ENCODE results near the gene CEMIP2.

The CEMIP2 gene

GRCh38 chr9:71772726-71773125 is 4.4 kb upstream of the CEMIP2 start:
- DNase-seq: no peak

DNA sequence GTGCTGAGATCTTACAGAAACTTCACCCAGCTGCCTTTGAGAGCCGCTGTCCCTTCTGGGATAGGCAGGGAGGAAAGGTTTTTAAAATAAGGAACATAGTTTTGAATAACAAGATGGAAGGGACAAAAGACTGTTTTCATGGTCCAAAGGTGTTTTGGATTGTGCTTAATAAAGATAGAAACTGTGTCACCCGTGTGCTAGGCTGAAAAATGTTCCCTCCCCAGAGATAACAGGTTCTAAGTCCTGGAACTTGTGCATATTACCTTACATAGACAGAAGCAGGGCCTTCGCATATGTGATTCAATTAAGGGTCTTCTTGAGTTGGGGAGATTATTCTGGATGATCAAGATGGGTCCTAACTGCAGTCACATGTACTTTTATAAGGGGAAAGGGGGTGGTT is 1.9 kb upstream of the CEMIP2 start:
- no peak for DNase-seq

- peak; percentile 81 for DNase-seq
These were observed 1.2 kb upstream of the CEMIP2 start for GRCh38 chr9:71769175-71770161.

DNA sequence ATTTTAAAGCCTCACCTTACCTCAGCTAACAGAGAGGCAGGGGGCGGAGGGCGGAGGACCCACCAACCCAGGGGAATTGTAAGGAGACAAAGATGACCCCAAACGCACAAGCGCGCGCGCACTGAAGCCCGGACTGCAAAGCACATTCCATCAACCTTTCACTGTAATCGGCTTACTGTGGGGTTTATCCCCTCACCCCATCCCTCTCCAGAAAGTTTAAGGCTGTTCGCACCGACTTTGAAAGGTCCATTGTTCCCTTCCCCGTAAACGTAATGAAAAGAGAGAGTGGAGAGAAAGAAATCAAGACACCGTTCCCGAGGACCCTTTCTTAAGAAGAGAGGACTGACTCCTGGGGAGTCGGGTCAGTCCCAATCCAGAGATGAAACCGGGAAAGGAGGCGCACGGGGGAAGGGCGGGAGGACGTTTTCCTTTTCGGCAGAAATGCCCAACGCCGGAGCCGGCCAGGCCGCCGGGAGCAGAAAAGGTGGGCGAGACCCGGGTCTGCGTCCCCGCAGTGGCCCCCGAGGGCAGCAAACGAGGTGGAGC is 464 bp downstream of the CEMIP2 start:
- peak; percentile 65 for DNase-seq

DNA sequence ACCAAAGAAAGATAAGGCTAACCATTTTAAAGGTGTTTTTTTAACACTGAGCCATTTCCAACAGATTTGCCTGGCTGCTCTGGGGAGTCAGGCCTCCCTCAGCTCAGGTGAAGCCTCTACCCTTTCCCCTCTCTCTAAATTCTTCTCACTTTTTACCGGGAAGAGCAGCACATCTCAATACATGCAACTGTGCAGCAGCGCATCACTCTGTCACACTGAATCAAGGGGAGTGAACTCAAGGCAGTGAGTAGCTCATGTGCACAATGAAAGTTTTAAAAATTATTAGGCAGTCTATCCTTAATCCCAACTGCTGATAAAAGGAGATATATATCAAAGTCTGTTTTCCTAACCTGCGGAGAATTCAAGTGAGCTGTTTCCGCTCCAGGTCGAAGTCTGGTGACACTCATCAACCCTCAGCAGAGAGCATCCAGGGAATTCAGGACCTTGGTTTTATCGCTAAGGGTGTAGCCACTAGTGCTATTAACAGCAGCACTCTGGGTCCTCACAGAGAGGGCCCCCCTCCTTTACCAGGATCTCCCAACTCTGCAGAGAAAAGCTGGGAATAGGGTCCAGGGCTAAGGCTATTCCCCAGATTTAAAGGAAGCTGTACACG is 1.0 kb downstream of the CEMIP2 start:
- DNase-seq: no peak

- no peak for DNase-seq
These were observed 1.6 kb downstream of the CEMIP2 start for GRCh38 chr9:71766663-71767062.

DNA sequence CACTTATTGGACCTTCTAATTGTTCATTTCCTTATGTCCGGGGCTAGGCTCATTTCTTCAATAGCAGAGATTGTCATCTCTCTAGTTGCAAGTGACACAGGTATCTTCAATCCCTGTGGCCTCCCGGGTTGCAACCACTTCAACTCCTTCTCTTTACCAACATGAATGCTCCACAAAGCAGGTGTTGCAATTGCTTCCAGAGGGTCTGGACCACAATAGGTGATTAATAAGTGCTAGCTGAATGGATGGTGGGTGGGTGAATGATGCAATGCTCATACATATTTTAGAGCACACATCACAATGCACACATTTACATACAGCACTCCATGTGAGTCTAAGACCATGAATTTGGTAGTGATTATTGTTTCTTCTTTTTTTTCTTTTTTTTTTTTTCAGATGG is 2.6 kb downstream of the CEMIP2 start:
- DNase-seq: no peak

GRCh38 chr9:71764891-71765290 is 3.4 kb downstream of the CEMIP2 start:
- DNase-seq: no peak

- no peak for DNase-seq
These were observed 3.9 kb downstream of the CEMIP2 start for GRCh38 chr9:71764463-71764862.

- DNase-seq: no peak
These were observed 4.5 kb downstream of the CEMIP2 start for GRCh38 chr9:71763832-71764231.

DNA sequence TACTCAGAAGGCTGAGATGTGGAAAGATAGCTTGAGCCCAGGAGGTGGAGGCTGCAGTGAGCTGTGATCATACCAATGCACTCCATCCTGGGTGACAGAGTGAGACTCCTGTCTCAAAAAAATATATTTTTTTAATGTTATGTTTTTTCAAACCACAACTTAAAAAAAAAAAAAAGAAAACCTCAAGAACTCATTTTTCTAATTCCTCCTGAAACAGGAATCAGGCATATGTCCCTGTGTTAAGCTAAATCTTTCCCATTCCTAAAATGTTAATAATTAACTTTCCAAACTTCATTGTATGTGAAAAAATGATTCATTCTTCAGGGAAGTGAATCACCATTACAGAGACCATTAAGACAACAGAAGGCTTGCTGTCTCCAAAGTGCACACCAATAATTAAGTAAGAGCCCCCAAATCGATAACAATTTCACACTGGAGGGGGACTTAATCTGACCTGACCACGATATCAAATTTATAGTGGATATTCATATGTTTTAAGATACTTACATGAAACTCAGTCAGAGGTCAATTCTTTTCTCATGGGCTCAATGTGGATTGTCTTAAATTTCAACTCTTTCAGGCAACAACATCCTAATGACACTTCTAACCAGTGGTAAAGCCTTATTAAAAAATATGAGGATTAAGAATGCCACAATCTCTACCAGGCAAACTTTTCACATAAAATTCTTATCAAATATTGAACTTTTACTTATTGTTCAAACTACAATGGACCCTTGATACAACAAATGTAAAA is 5.2 kb downstream of the CEMIP2 start:
- DNase-seq: no peak

DNA sequence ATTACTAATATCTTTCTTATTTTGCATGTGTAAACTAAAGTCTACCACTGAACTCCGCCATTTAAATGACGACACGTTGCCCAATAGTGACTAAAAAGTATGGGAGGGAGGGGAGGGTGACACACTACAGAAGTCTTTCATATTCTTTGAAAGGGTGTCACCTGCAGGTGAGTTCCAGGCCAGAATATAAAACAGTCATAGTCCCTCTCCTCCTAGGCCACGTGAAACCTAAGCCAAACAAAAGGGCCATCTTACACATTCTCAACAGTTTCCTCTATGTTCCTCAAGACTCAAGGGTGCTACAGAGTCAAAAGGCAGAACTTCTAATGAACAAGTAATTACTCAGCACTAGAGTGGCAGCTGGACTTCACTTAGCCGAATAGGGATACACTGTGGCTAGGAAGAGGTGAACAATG is 6.4 kb downstream of the CEMIP2 start:
- no peak for DNase-seq

- no peak for DNase-seq
These were observed 7.4 kb downstream of the CEMIP2 start for GRCh38 chr9:71760901-71761300.

DNA sequence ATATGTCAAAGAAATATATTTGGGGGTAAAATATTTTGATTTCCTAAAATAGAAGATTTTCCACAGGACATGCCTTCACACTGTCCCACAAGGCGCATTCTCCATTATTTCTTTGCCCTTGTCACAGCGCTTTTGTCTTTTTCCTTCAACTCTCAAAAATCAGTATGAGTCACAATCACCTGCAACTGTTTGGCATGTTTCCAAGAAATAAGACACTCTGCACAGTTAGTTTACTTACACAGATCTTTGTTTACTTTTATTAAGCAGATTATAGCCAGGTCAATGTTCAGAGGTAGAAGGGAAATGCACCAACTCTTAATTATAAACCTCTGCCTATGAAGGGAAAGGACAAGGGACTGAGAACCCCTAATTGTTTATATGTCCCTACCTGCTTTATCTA is 9.5 kb downstream of the CEMIP2 start:
- DNase-seq: no peak

- DNase-seq: no peak
These were observed 10.0 kb downstream of the CEMIP2 start for GRCh38 chr9:71758277-71758676.

DNA sequence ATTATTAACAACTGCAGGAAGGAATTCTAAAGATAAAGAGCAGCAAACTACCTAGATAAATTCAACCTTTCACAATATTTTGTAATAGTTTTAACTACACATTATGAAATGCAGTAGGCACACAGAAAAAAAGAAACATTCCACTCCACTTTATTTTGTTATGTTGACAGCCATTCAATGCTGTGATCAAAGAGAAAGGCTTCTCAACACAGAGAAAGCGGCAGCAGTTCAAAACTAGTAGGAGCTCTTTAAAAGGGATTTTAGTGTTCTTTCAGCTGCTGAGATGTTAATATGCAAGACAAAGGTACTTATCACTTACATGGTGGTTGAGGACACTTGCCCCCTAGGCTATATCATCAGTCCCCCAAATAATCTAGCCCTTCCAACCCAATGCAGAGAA is 11.6 kb downstream of the CEMIP2 start:
- no peak for DNase-seq

- no peak for DNase-seq
These were observed 12.4 kb downstream of the CEMIP2 start for GRCh38 chr9:71755869-71756268.

- no peak for DNase-seq
These were observed 13.1 kb downstream of the CEMIP2 start for GRCh38 chr9:71755230-71755629.

DNA sequence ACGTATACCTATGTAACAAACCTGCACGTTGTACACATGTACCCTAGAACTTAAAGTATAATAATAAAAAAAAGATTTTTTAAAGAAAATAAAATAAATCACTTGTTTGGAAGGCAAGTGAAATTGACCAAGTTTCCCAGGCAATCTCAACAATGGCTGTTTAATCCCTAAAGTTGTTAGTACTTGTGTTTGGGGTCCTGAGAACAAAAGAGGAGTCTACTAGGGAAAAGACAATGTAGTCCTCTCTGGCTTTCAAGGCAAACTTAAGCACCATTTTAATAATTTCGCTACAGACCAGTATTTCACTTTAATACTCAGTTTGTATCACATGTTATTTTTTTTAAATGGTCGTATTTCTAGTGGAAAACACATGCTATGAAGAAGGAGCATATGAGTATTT is 14.2 kb downstream of the CEMIP2 start:
- no peak for DNase-seq

GRCh38 chr9:71752928-71753327 is 15.4 kb downstream of the CEMIP2 start:
- DNase-seq: no peak

GRCh38 chr9:71752352-71752751 is 16.0 kb downstream of the CEMIP2 start:
- DNase-seq: no peak

DNA sequence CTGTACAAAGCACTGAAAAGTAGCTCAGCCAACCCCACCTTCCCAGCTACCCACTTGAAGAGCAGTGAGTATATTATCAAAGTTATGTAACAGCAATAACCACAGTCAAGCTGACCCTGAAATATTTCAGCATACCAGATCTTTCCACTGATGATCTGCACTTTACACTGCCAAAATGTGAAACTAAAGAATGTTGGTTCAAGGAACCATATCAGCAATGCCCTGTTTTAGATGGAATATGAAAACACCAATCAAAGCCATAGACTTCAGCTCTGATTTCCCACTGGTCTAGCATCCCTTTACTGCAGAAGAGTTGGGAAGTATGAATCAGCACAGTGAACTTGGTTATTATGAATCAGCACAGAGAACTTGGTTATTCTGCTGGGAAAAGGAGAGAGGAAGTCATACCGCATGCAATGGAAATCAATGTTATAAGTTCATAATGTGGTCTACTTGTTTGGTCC is 20.0 kb downstream of the CEMIP2 start:
- no peak for DNase-seq

- DNase-seq: no peak
These were observed 20.7 kb downstream of the CEMIP2 start for GRCh38 chr9:71747576-71747975.

All from activated CD8-positive, alpha-beta memory T cell treated with anti-CD3 and anti-CD28 coated beads, Interleukin-2, amount 50 U/mL, for 48 hours (primary cell).